IMR-90 (cell line): ENCODE measurements around the gene PIP5K1B. TPM values are rescaled to one million over a fixed set of nuclear protein-coding genes. Genes with fewer than 3 reads are reported as not detected.

Experiments
- ATAC-seq: fragments of 200-7000 bp; cut with Tn5 transposase; 2 replicates; pipeline ENCODE4 v1.9.1; 2020; ENCODE audit warnings: low read depth, mild to moderate bottlenecking, moderate library complexity
- BruUV-seq: library from RNA; stranded (reverse); fragments of 400-500 nt; replicated peaks from 2 replicates; lab custom pipeline; 2021; lab: Mats Ljungman, UMichigan
- CTCF ChIA-PET: fragments of 300-600 bp; formaldehyde crosslinking; extraction: SDS; loops from one replicate; lab custom pipeline; 2021; ENCODE audit warnings: antibody characterized with exemption; lab: Yijun Ruan, JAX
- POLR2A ChIA-PET: fragments of 300-600 bp; sonication (Branson Sonifier 250); formaldehyde crosslinking; loops from one replicate; lab custom pipeline; 2022; ENCODE audit warnings: antibody characterized with exemption; ENCODE audit not compliant: unreplicated experiment; lab: Charles Lee
- DNase-seq: peaks from one replicate; pipeline ENCODE4 v3.0.0; 2013
- H2AFZ ChIP-seq: replicated peaks from 2 replicates; pipeline ENCODE3; 2013; ENCODE audit warnings: low read length, mild to moderate bottlenecking; ENCODE audit not compliant: poor library complexity
- H2AK5ac ChIP-seq: 2 replicates; pipeline ENCODE4 v1.6.1; 2013; ENCODE audit warnings: low read depth, low read length, inconsistent platforms
- H2AK9ac ChIP-seq: replicated peaks from 2 replicates; pipeline ENCODE3; 2013; ENCODE audit warnings: mild to moderate bottlenecking, low read depth, low read length, moderate library complexity; ENCODE audit not compliant: poor library complexity
- H2BK120ac ChIP-seq: 2 replicates; pipeline ENCODE4 v1.6.1; 2013; ENCODE audit warnings: low read depth, low read length, inconsistent platforms
- H2BK15ac ChIP-seq: 3 replicates; pipeline ENCODE4 v1.6.1; 2013; ENCODE audit warnings: low read depth, low read length, inconsistent platforms
- H2BK20ac ChIP-seq: 2 replicates; pipeline ENCODE4 v1.6.1; 2013; ENCODE audit warnings: low read depth, mild to moderate bottlenecking, inconsistent platforms, low read length, moderate library complexity
- H2BK5ac ChIP-seq: 2 replicates; pipeline ENCODE4 v1.6.1; 2013; ENCODE audit warnings: mild to moderate bottlenecking, low read depth, low read length, inconsistent platforms; ENCODE audit not compliant: poor library complexity, severe bottlenecking
- H3K14ac ChIP-seq: replicated peaks from 2 replicates; pipeline ENCODE4 v1.6.1; 2013; ENCODE audit warnings: low read depth, low read length, inconsistent platforms
- H3K18ac ChIP-seq: 2 replicates; pipeline ENCODE4 v1.6.1; 2013; ENCODE audit warnings: low read depth, low read length, control low read depth
- H3K23ac ChIP-seq: 2 replicates; pipeline ENCODE4 v1.6.1; 2013; ENCODE audit warnings: low read depth, low read length, inconsistent platforms
- H3K27ac ChIP-seq: 2 replicates; pipeline ENCODE4 v1.5.1; 2013; ENCODE audit warnings: mild to moderate bottlenecking, control low read depth, low read length; ENCODE audit not compliant: insufficient read depth
- H3K27me3 ChIP-seq: 2 replicates; pipeline ENCODE4 v1.6.1; 2013; ENCODE audit warnings: low read length; ENCODE audit not compliant: control insufficient read depth, insufficient read depth
- H3K36me3 ChIP-seq: 2 replicates; pipeline ENCODE4 v1.6.1; 2013; ENCODE audit warnings: low read length, mixed read lengths; ENCODE audit not compliant: control insufficient read depth, insufficient read depth
- H3K4ac ChIP-seq: 2 replicates; pipeline ENCODE4 v1.6.1; 2013; ENCODE audit warnings: low read depth, low read length, inconsistent platforms
- H3K4me1 ChIP-seq: 2 replicates; pipeline ENCODE4 v1.6.1; 2013; ENCODE audit warnings: low read length, mixed read lengths; ENCODE audit not compliant: control insufficient read depth, insufficient read depth
- H3K4me2 ChIP-seq: 2 replicates; pipeline ENCODE4 v1.6.1; 2013; ENCODE audit warnings: low read depth, mild to moderate bottlenecking, control low read depth, low read length, moderate library complexity
- H3K4me3 ChIP-seq: 2 replicates; pipeline ENCODE4 v1.5.1; 2013; ENCODE audit warnings: low read depth, mild to moderate bottlenecking, control low read depth, low read length, moderate library complexity; ENCODE audit not compliant: insufficient read depth
- H3K56ac ChIP-seq: 2 replicates; pipeline ENCODE4 v1.6.1; 2013; ENCODE audit warnings: low read length, inconsistent platforms; ENCODE audit not compliant: insufficient read depth; ENCODE audit errors: extremely low read depth
- H3K79me1 ChIP-seq, 2 experiments: 2 replicates each; pipeline ENCODE4 v1.6.1; 2013; ENCODE audit warnings: low read length in 2 of 2, inconsistent platforms in 1 of 2, low read depth in 1 of 2
- H3K9ac ChIP-seq: 2 replicates; pipeline ENCODE4 v1.6.1; 2013; ENCODE audit warnings: low read depth, low read length, control low read depth
- H3K9me1 ChIP-seq: 2 replicates; pipeline ENCODE4 v1.6.1; 2013; ENCODE audit warnings: low read length, inconsistent platforms; ENCODE audit not compliant: insufficient read depth
- H3K9me3 ChIP-seq: 2 replicates; pipeline ENCODE4 v1.6.1; 2013; ENCODE audit warnings: low read length; ENCODE audit not compliant: control insufficient read depth, insufficient read depth
- H4K20me1 ChIP-seq: 2 replicates; pipeline ENCODE4 v1.6.1; 2013; ENCODE audit warnings: low read length, inconsistent platforms; ENCODE audit not compliant: insufficient read depth
- H4K5ac ChIP-seq: 2 replicates; pipeline ENCODE4 v1.6.1; 2013; ENCODE audit warnings: mild to moderate bottlenecking, low read depth, low read length, control low read depth
- H4K8ac ChIP-seq, 2 experiments: 2 replicates each; pipeline ENCODE4 v1.6.1; 2013; ENCODE audit warnings: low read depth in 2 of 2, low read length in 2 of 2, control low read depth in 1 of 2, inconsistent platforms in 1 of 2
- H4K91ac ChIP-seq: 2 replicates; pipeline ENCODE4 v1.6.1; 2013; ENCODE audit warnings: low read depth, low read length, inconsistent platforms; ENCODE audit not compliant: insufficient read depth
- MXI1 ChIP-seq: IDR thresholded peaks from 2 replicates; pipeline ENCODE4 v1.6.1; 2012; ENCODE audit warnings: low read depth, mild to moderate bottlenecking, low read length, moderate library complexity, borderline replicate concordance
- POLR2A ChIP-seq: IDR thresholded peaks from 2 replicates; pipeline ENCODE4 v1.6.1; 2012; ENCODE audit warnings: mild to moderate bottlenecking, low read depth, low read length
- WGBS, 2 experiments: methylation state at CpG; one replicate each; pipeline versions ENCODE4 v1.1.5 to v1.1.7; 2013; ENCODE audit warnings: missing lambda C conversion rate in 2 of 2; ENCODE audit not compliant: insufficient read length in 1 of 2; ENCODE audit errors: extremely low coverage in 2 of 2; 5-methylcytosine and 5-hydroxymethylcytosine counted together
- dilution Hi-C: fragments of 300-500 bp; cut with HindIII; formaldehyde crosslinking; loops from one replicate; pipeline ENCODE4 v1.14.3; 2018; ENCODE audit warnings: low sequenced_read_pairs; ENCODE audit not compliant: unreplicated experiment
- in situ Hi-C: fragments of 300-500 bp; cut with MboI; formaldehyde crosslinking; loops from 3 replicates; pipeline ENCODE4 v1.14.3; 2019; ENCODE audit warnings: low sequenced_read_pairs, inconsistent platforms, mixed read lengths
- intact Hi-C: fragments of 100-400 bp; cut with micrococcal nuclease; formaldehyde crosslinking; loops from 2 replicates; pipeline ENCODE4 v1.10.0; 2022
- polyA plus RNA-seq, 3 experiments: library from polyadenylated mRNA; depleted of rRNA; stranded (reverse); fragments of >200 nt; gene quantifications; 2 replicates each; pipeline ENCODE4 v1.2.3, GENCODE V29; 2012; ENCODE audit warnings: low replicate concordance in 1 of 3
- total RNA-seq: library from RNA; depleted of rRNA; stranded (reverse); fragments of >200 nt; gene quantifications from 2 replicates; pipeline ENCODE4 v1.2.3, GENCODE V29; 2012

The PIP5K1B gene
- total and polyA plus RNA-seq, 2 of the 4 experiments (the other 2 are of a cell fraction) = not detected

- Histone ChIP-seq H3K4me2 (no peak overlapping the region), H3K27me3 (no peaks in the 10 kb centered on the region), H3K4me1 (no peaks in the 10 kb centered on the region), H2BK120ac (no peak overlapping the region), H3K56ac (no peak overlapping the region), H3K9me3 (no peaks in the 10 kb centered on the region), H4K20me1 (no peaks in the 10 kb centered on the region), H3K4me3 (no peak overlapping the region), H3K18ac (no peak overlapping the region), H3K4ac (no peak overlapping the region), H3K27ac (no peak overlapping the region), H3K9ac (no peak overlapping the region), H3K36me3 (no peaks in the 10 kb centered on the region), H2BK5ac (no peak overlapping the region), H2BK20ac (no peak overlapping the region), H4K8ac (no peak overlapping the region), H3K9me1 (no peaks in the 10 kb centered on the region), H3K14ac (no peak overlapping the region), H4K5ac (no peak overlapping the region), H2AK9ac (no peak overlapping the region), H4K91ac (no peak overlapping the region), H2AK5ac (no peak overlapping the region), H3K79me1 (no peaks in the 10 kb centered on the region), H3K23ac (no peak overlapping the region), H2AFZ (no peak overlapping the region), H2BK15ac (no peak overlapping the region)
- ChIA-PET CTCF (interaction anchor here (1.1 kb wide), 1 partner anchor 12 kb away, joined by 3 read pairs; no protein-coding TSS in a partner anchor), POLR2A (no interaction called here)
- dilution Hi-C loops (no loop called here), intact Hi-C loops (no loop called here), in situ Hi-C loops (no loop called here)
- no TSS peak for BruUV-seq
- no peak for TF ChIP-seq MXI1
- no peak for TF ChIP-seq POLR2A
- DNase-seq (no peak), ATAC-seq (no peak)
- WGBS, 2 experiments = 22% methylated on average over 1 of the region's 2 CpGs; no CpG with 5 or more reads in 1 of the 2 experiments
Measured at GRCh38 chr9:68739621-68740174, 34.7 kb downstream of the PIP5K1B start.
